Neutrophil (primary cell): Measurements from ENCODE around the gene NCAPD3.

Experiments used
- H3K27ac ChIP-seq: fragments of 200-600 bp; sonication (generic); 2 replicates; pipeline ENCODE4 v1.5.1; 2016; ENCODE audit warnings: mild to moderate bottlenecking, moderate library complexity
- H3K27me3 ChIP-seq: fragments of 200-600 bp; sonication (generic); 2 replicates; pipeline ENCODE4 v1.6.0; 2016; ENCODE audit warnings: mild to moderate bottlenecking
- H3K36me3 ChIP-seq: fragments of 200-600 bp; sonication (generic); 2 replicates; pipeline ENCODE4 v1.5.1; 2017
- H3K4me1 ChIP-seq, 2 experiments: fragments of 200-600 bp in 1 of 2; sonication (generic) in 1 of 2; 1 replicate in 1 of 2; 2 replicates in 1 of 2; pipeline versions ENCODE4 v1.5.1 to v1.6.1; 2013 to 2016; ENCODE audit warnings: low read depth in 1 of 2, low read length in 1 of 2, mild to moderate bottlenecking in 1 of 2, moderate library complexity in 1 of 2; ENCODE audit not compliant: control insufficient read depth in 1 of 2, insufficient read depth in 1 of 2
- H3K4me3 ChIP-seq, 2 experiments: fragments of 200-600 bp in 1 of 2; sonication (generic) in 1 of 2; 1 replicate in 1 of 2; 2 replicates in 1 of 2; pipeline ENCODE4 v1.5.1; 2013 to 2016; ENCODE audit warnings: low read depth in 1 of 2, low read length in 1 of 2, mild to moderate bottlenecking in 1 of 2, moderate library complexity in 1 of 2
- H3K9me3 ChIP-seq: fragments of 200-600 bp; sonication (generic); 2 replicates; pipeline ENCODE4 v1.5.1; 2016
- TF ChIP-seq, protein P1 (sequence below): fragments of 200-600 bp; sonication (generic); IDR thresholded peaks from 2 replicates; pipeline ENCODE4 v1.5.1; 2016; ENCODE audit warnings: antibody characterized with exemption

The NCAPD3 gene

DNA sequence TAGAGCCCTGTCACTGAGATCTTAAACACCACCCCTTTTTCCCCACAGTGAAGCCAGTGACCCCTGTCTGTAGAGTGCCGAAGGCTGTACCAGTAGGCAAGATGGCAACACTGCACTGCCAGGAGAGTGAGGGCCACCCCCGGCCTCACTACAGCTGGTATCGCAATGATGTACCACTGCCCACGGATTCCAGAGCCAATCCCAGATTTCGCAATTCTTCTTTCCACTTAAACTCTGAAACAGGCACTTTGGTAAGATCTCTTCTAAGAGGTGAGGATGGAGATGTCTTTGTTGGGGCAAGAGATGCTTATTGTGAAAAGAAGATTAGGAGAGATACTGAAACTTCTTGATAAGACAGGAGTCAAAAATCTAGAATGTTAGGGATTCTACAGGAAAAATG lies 79.0 kb downstream of the NCAPD3 start:
- Histone ChIP-seq H3K27me3 (no peaks in the 10 kb centered on the region), H3K4me1 (no peaks in the 10 kb centered on the region), H3K27ac (no peak overlapping the region), H3K36me3 (no peaks in the 10 kb centered on the region), H3K9me3 (no peaks in the 10 kb centered on the region), H3K4me3 (no peak overlapping the region)
- TF ChIP-seq, protein P1, sequence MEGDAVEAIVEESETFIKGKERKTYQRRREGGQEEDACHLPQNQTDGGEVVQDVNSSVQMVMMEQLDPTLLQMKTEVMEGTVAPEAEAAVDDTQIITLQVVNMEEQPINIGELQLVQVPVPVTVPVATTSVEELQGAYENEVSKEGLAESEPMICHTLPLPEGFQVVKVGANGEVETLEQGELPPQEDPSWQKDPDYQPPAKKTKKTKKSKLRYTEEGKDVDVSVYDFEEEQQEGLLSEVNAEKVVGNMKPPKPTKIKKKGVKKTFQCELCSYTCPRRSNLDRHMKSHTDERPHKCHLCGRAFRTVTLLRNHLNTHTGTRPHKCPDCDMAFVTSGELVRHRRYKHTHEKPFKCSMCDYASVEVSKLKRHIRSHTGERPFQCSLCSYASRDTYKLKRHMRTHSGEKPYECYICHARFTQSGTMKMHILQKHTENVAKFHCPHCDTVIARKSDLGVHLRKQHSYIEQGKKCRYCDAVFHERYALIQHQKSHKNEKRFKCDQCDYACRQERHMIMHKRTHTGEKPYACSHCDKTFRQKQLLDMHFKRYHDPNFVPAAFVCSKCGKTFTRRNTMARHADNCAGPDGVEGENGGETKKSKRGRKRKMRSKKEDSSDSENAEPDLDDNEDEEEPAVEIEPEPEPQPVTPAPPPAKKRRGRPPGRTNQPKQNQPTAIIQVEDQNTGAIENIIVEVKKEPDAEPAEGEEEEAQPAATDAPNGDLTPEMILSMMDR, result no peak

DNA sequence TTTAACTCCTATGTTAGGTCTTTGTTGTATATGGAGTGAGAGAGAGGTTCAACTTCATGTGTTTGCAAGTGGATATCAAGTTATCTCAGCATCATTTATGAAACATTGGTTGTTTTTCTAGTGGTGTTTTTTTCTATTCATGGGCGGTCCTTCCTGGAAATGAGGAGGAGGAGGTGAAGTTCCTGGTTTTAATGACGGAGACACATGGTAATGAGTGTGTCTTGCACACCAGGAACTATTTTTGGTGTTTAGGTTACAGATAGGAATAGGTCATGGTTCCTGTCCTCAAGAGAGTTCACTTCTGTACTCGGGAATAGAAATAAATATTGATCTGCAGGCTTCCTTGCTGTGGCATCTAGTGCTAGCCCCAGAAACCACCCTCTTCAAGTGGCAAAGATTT lies 80.0 kb downstream of the NCAPD3 start:
- no peak overlapping the region for H3K27ac ChIP-seq
- TF ChIP-seq, protein P1, result no peak
- no peaks in the 10 kb centered on the region for H3K36me3 ChIP-seq

GRCh38 chr11:134142536-134142935 lies 81.2 kb downstream of the NCAPD3 start:
- H3K36me3 ChIP-seq, result no peaks in the 10 kb centered on the region
- H3K4me1 ChIP-seq, result no peaks in the 10 kb centered on the region
- H3K27me3 ChIP-seq, result no peaks in the 10 kb centered on the region
- TF ChIP-seq, protein P1, result no peak
- no peak overlapping the region for H3K27ac ChIP-seq
- H3K9me3 ChIP-seq, result no peaks in the 10 kb centered on the region
- no peak overlapping the region for H3K4me3 ChIP-seq

More for the DNA sequence above, 80.0 kb downstream of the NCAPD3 start:
- Histone ChIP-seq H3K4me3 (no peak overlapping the region), H3K4me1 (no peaks in the 10 kb centered on the region), H3K9me3 (no peaks in the 10 kb centered on the region), H3K27me3 (no peaks in the 10 kb centered on the region)

- TF ChIP-seq, protein P1, result no peak
- Histone ChIP-seq H3K36me3 (no peaks in the 10 kb centered on the region), H3K27me3 (no peaks in the 10 kb centered on the region), H3K4me3 (no peak overlapping the region), H3K9me3 (no peaks in the 10 kb centered on the region), H3K4me1 (no peaks in the 10 kb centered on the region), H3K27ac (no peak overlapping the region)
Measured at GRCh38 chr11:134140961-134141490, 82.7 kb downstream of the NCAPD3 start.

DNA sequence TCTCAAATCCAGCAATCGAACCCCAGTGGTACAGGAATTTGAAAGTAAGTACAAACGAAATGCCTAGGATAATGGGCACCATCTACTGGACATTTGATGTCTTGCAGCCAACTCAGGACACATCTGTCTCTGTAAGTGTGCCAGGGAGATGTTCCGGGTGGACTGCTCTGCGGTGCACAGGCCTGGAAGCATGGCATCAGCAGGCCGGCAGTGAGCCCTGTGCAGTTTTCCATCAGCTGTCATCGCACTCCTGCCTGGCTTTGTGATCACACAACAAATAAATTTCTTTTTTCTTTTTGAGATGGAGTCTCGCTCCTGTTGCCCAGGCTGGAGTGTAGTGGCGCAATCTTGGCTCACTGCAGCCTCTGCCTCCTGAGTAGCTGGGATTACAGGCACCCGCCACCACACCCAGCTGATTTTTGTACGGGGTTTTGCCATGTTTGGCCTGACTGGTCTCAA lies 83.9 kb downstream of the NCAPD3 start:
- TF ChIP-seq, protein P1, result no peak
- H3K36me3 ChIP-seq, result no peaks in the 10 kb centered on the region
- no peaks in the 10 kb centered on the region for H3K27me3 ChIP-seq
- no peak overlapping the region for H3K4me3 ChIP-seq
- H3K27ac ChIP-seq, result no peak overlapping the region
- no peaks in the 10 kb centered on the region for H3K9me3 ChIP-seq
- no peaks in the 10 kb centered on the region for H3K4me1 ChIP-seq
